Measurements from ENCODE around the gene FBXL7. TPM values are rescaled to one million over a fixed set of nuclear protein-coding genes. Genes with fewer than 3 reads are reported as not detected.

FBXL7 gene
- total and polyA plus RNA-seq, 2 of the 8 experiments (the other 6 are each of a cell fraction or from before 2014, with no cell fraction given), result 17.7 to 17.8 TPM

GRCh38 chr5:15450473-15450872 lies 49.5 kb upstream of the FBXL7 start:
- DNase-seq (ENCODE audit: low read depth in 1 of 2, low spot score in 2 of 2) (no peak), FAIRE-seq (no peak)
- Histone ChIP-seq H3K79me2 (ENCODE audit: control insufficient read depth in 1 of 2, insufficient read depth in 2 of 2, low read length in 2 of 2) (no peaks in the 10 kb centered on the region), H4K8ac (ENCODE audit: extremely low read depth, insufficient read depth, low read length) (no peak overlapping the region), H3K23ac (ENCODE audit: insufficient read length) (no peak overlapping the region), H3K79me1 (ENCODE audit: low read depth, low read length) (no peaks in the 10 kb centered on the region), H3K9ac (replicated peaks in 1 of 4; ENCODE audit: extremely low read depth in 1 of 4, low read depth in 3 of 4, low read length in 3 of 4) (no peak overlapping the region), H3K27me3 (replicated peaks in 1 of 4; ENCODE audit: control insufficient read depth in 3 of 4, extremely low read depth in 1 of 4, insufficient read depth in 3 of 4, low read length in 3 of 4) (no peaks in the 10 kb centered on the region), H3K23me2 (ENCODE audit: low read depth, low read length) (no peaks in the 10 kb centered on the region), H4K20me1 (replicated peaks in 1 of 2; ENCODE audit: control insufficient read depth in 1 of 2, insufficient read depth in 2 of 2, low read length in 2 of 2) (no peaks in the 10 kb centered on the region), H3K4me1 (replicated peaks in 1 of 4; ENCODE audit: control insufficient read depth in 3 of 4, insufficient read depth in 4 of 4, low read length in 3 of 4) (no peaks in the 10 kb centered on the region), H3K36me3 (ENCODE audit: control insufficient read depth in 2 of 4, insufficient read depth in 4 of 4, low read length in 3 of 4) (no peaks in the 10 kb centered on the region), H2BK120ac (replicated peaks; ENCODE audit: low read depth, low read length) (no peak overlapping the region), H3K27ac (ENCODE audit: low read depth, low read length) (no peak overlapping the region), H3K18ac (ENCODE audit: extremely low read depth, low read length) (no peak overlapping the region), H2BK20ac (ENCODE audit: low read length) (no peak overlapping the region), H3K14ac (ENCODE audit: insufficient read length) (no peak overlapping the region), H2BK12ac (ENCODE audit: low read depth, low read length) (no peak overlapping the region), H2BK5ac (ENCODE audit: low read depth, low read length) (no peak overlapping the region), H3K4ac (replicated peaks; ENCODE audit: insufficient read length, low read depth, low read length) (no peak overlapping the region), H2AK5ac (ENCODE audit: low read depth, low read length) (no peak overlapping the region), H3K4me2 (ENCODE audit: insufficient read depth in 1 of 2, low read depth in 2 of 2, low read length in 2 of 2) (no peak overlapping the region), H2BK15ac (ENCODE audit: low read length) (no peak overlapping the region), H4K5ac (ENCODE audit: insufficient read length, low read depth, low read length) (no peak overlapping the region), H3K4me3 (ENCODE audit: extremely low read depth in 1 of 4, insufficient read depth in 2 of 4, low read depth in 3 of 4, low read length in 4 of 4) (no peak overlapping the region), H4K91ac (replicated peaks; ENCODE audit: insufficient read length, low read length) (no peak overlapping the region), H3K56ac (replicated peaks; ENCODE audit: insufficient read length, low read depth, low read length) (no peak overlapping the region), H3K9me3 (ENCODE audit: insufficient read depth in 2 of 2, low read depth in 1 of 2, low read length in 1 of 2) (peaks cover 0 to 3% of the 10 kb centered on the region in 2 experiments; a peak in 1 of 4 replicates), H2AFZ (ENCODE audit: low read length) (no peak overlapping the region)
- ChIA-PET CTCF (ENCODE audit: partially characterized antibody) (interaction anchor here (1.6 kb wide), 1 partner anchor 14 kb away, joined by 4 read pairs; no protein-coding TSS in a partner anchor), POLR2A (ENCODE audit: partially characterized antibody) (no interaction called here)
- TF ChIP-seq SP1 (IDR thresholded peaks at IDR 0.05; ENCODE audit: low read depth, low read length), result no peak
- TF ChIP-seq HDAC6 (IDR thresholded peaks at IDR 0.05; ENCODE audit: low read depth, low read length), result no peak
- TF ChIP-seq NANOG (IDR thresholded peaks at IDR 0.05; ENCODE audit: insufficient read depth, low read depth, low read length, poor library complexity, severe bottlenecking), result no peak
- no peak for TF ChIP-seq GTF2F1 (IDR thresholded peaks at IDR 0.05; ENCODE audit: borderline replicate concordance, low read depth, low read length)
- no peak for TF ChIP-seq EGR1 (IDR thresholded peaks at IDR 0.05; ENCODE audit: borderline replicate concordance, low read depth, low read length)
- no peak for TF ChIP-seq NRF1 (IDR thresholded peaks at IDR 0.05; ENCODE audit: low read depth, low read length)
- TF ChIP-seq CTBP2 (IDR thresholded peaks at IDR 0.05; ENCODE audit: borderline replicate concordance, insufficient read depth, insufficient read length, low read length), result no peak
- no peak for TF ChIP-seq KDM5A (IDR thresholded peaks at IDR 0.05; ENCODE audit: low read length)
- TF ChIP-seq JUND (IDR thresholded peaks at IDR 0.05; ENCODE audit: low read length), result no peak
- TF ChIP-seq POU5F1 (IDR thresholded peaks at IDR 0.05; ENCODE audit: low read depth, low read length), result no peak
- TF ChIP-seq SP4 (IDR thresholded peaks at IDR 0.05; ENCODE audit: low read length), result no peak
- TF ChIP-seq KDM1A (IDR thresholded peaks at IDR 0.05; ENCODE audit: borderline replicate concordance, low read length), result no peak
- no peak for TF ChIP-seq FOSL1 (IDR thresholded peaks at IDR 0.05; ENCODE audit: insufficient read depth, low read depth, low read length)
- TF ChIP-seq SRF (IDR thresholded peaks at IDR 0.05; ENCODE audit: low read depth, low read length), result no peak
- TF ChIP-seq ASH2L (IDR thresholded peaks at IDR 0.05; ENCODE audit: low read length), result no peak
- 94% methylated on average over 11 of the region's 11 CpGs; no CpG with 5 or more reads in 1 of the 2 experiments for WGBS, 2 experiments (ENCODE audit: extremely low coverage in 1 of 2, insufficient coverage in 1 of 2, insufficient read length in 1 of 2, insufficient replicate concordance in 2 of 2, low coverage in 1 of 2, low lambda C conversion rate in 2 of 2, missing lambda C conversion rate in 1 of 2)

Measured in H1 (cell line).